CD4-positive, alpha-beta T cell treated with Interferon alpha-2 for 1 hour (primary cell): ENCODE results near the gene IGF2R.
"Not testable (repeated sequence)": the region's sequence is repeated elsewhere in the genome, so short reads cannot be mapped to it uniquely, and the experiment has no call there.

ENCODE experiments used
- DNase-seq, 2 donors: peaks; one replicate each; pipeline ENCODE4 v3.0.0-alpha.2; 2020 to 2022

The IGF2R gene

GRCh38 chr6:159999240-159999671 lies 30.4 kb downstream of the IGF2R start:
- DNase-seq = no peak

GRCh38 chr6:160000280-160000704 lies 31.4 kb downstream of the IGF2R start:
- no peak for DNase-seq

- not testable (repeated sequence) for DNase-seq
Measured at GRCh38 chr6:160000893-160001427, 32.1 kb downstream of the IGF2R start.

- no peak for DNase-seq
Measured at GRCh38 chr6:160002882-160003281, 34.0 kb downstream of the IGF2R start.

- no peak for DNase-seq
Measured at GRCh38 chr6:160004018-160004417, 35.1 kb downstream of the IGF2R start.

GRCh38 chr6:160004419-160005175 lies 35.7 kb downstream of the IGF2R start:
- no peak for DNase-seq

GRCh38 chr6:160005211-160005610 lies 36.3 kb downstream of the IGF2R start:
- no peak for DNase-seq

GRCh38 chr6:160005861-160006540 lies 37.1 kb downstream of the IGF2R start:
- DNase-seq = no peak

- DNase-seq = no peak
Measured at GRCh38 chr6:160007145-160007544, 38.3 kb downstream of the IGF2R start.

GRCh38 chr6:160007611-160008010 lies 38.7 kb downstream of the IGF2R start:
- no peak for DNase-seq

- no peak for DNase-seq
Measured at GRCh38 chr6:160010067-160010466, 41.2 kb downstream of the IGF2R start.

- peak in 1 of 2 donors; percentile 26 for DNase-seq
Measured at GRCh38 chr6:160013987-160014868, 45.3 kb downstream of the IGF2R start.

- no peak for DNase-seq
Measured at GRCh38 chr6:160014869-160015182, 45.9 kb downstream of the IGF2R start.

- DNase-seq = peak in 1 of 2 donors; percentile 40
Measured at GRCh38 chr6:160015778-160016684, 47.1 kb downstream of the IGF2R start.

- DNase-seq = no peak
Measured at GRCh38 chr6:160022101-160022500, 53.2 kb downstream of the IGF2R start.

GRCh38 chr6:160022793-160023192 lies 53.9 kb downstream of the IGF2R start:
- no peak for DNase-seq

GRCh38 chr6:160024152-160024551 lies 55.3 kb downstream of the IGF2R start:
- no peak for DNase-seq

- no peak for DNase-seq
Measured at GRCh38 chr6:160027076-160027475, 58.2 kb downstream of the IGF2R start.

GRCh38 chr6:160027931-160028330 lies 59.0 kb downstream of the IGF2R start:
- no peak for DNase-seq

- DNase-seq = peak in 1 of 2 donors; percentile 16
Measured at GRCh38 chr6:160028487-160029275, 59.8 kb downstream of the IGF2R start.

GRCh38 chr6:160029525-160029924 lies 60.6 kb downstream of the IGF2R start:
- DNase-seq = no peak
